PC-3 (cell line): ENCODE results near the gene ST6GALNAC5.

Experiments
- EZH2 ChIP-seq: fragments of 300-600 bp; sonication (generic); IDR thresholded peaks from one replicate; pipeline ENCODE4 v1.6.1; 2017; ENCODE audit warnings: antibody characterized with exemption, mild to moderate bottlenecking, low read length; ENCODE audit not compliant: unreplicated experiment
- EZH2phosphoT487 ChIP-seq: fragments of 300-600 bp; sonication (generic); IDR thresholded peaks from 2 replicates; pipeline ENCODE4 v1.6.1; 2018; ENCODE audit warnings: mild to moderate bottlenecking, antibody characterized with exemption, low read length, borderline replicate concordance
- TF ChIP-seq, protein P1 (sequence below): fragments of 300-600 bp; sonication (generic); conservative IDR thresholded peaks from 2 replicates; pipeline ENCODE4 v1.5.1; 2017; ENCODE audit warnings: antibody characterized with exemption, low read depth, mild to moderate bottlenecking, low read length

DNA sequence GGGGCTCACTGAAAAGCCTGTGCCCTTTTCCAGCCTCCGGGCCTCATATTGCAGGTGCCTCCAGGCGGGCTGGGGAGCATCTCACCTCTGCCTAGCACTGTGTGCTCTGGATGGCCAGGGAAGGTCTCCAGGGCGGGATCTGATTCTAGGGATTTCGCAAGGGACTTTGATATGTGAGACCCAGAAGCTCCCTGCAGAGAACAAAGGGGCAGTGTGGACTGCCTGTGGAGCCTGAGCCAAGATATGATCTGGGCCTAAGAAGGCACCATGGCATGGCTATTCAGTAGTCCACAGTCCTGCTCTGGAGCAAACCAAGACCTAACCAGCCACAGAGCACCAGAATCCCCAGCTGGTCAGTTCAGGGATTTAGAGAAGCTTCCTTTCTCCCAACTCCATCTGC is 157.2 kb downstream of the ST6GALNAC5 start:
- TF ChIP-seq, protein P1, sequence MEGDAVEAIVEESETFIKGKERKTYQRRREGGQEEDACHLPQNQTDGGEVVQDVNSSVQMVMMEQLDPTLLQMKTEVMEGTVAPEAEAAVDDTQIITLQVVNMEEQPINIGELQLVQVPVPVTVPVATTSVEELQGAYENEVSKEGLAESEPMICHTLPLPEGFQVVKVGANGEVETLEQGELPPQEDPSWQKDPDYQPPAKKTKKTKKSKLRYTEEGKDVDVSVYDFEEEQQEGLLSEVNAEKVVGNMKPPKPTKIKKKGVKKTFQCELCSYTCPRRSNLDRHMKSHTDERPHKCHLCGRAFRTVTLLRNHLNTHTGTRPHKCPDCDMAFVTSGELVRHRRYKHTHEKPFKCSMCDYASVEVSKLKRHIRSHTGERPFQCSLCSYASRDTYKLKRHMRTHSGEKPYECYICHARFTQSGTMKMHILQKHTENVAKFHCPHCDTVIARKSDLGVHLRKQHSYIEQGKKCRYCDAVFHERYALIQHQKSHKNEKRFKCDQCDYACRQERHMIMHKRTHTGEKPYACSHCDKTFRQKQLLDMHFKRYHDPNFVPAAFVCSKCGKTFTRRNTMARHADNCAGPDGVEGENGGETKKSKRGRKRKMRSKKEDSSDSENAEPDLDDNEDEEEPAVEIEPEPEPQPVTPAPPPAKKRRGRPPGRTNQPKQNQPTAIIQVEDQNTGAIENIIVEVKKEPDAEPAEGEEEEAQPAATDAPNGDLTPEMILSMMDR = no peak
- TF ChIP-seq EZH2 (no peak), EZH2phosphoT487 (no peak)
